ENCODE results near the gene DNAJB9. TPM values are rescaled to one million over a fixed set of nuclear protein-coding genes. Genes with fewer than 3 reads are reported as not detected.

The DNAJB9 gene
- total RNA-seq, 1 donor: 22.6 TPM

GRCh38 chr7:108565987-108566386, 3.7 kb upstream of the DNAJB9 start:
- DNase-seq (ENCODE audit: low read depth in 2 of 3, low spot score in 2 of 3): no peak

- DNase-seq (ENCODE audit: low read depth in 2 of 3, low spot score in 2 of 3): no peak
Measured at GRCh38 chr7:108568801-108569380, 783 bp upstream of the DNAJB9 start.

GRCh38 chr7:108570146-108570755, 577 bp downstream of the DNAJB9 start:
- peak; percentile 23 to 61 (median 44) for DNase-seq (ENCODE audit: low read depth in 2 of 3, low spot score in 2 of 3)

- no peak for DNase-seq (ENCODE audit: low read depth in 2 of 3, low spot score in 2 of 3)
Measured at GRCh38 chr7:108572480-108572879, 2.8 kb downstream of the DNAJB9 start.

GRCh38 chr7:108575156-108575555, 5.5 kb downstream of the DNAJB9 start:
- DNase-seq (ENCODE audit: low read depth in 2 of 3, low spot score in 2 of 3): no peak

GRCh38 chr7:108576116-108576515, 6.4 kb downstream of the DNAJB9 start:
- DNase-seq (ENCODE audit: low read depth in 2 of 3, low spot score in 2 of 3): no peak

- DNase-seq (ENCODE audit: low read depth in 2 of 3, low spot score in 2 of 3): no peak
Measured at GRCh38 chr7:108578937-108579336, 9.3 kb downstream of the DNAJB9 start.

- DNase-seq (ENCODE audit: low read depth in 2 of 3, low spot score in 2 of 3): no peak
Measured at GRCh38 chr7:108580298-108580697, 10.6 kb downstream of the DNAJB9 start.

- no peak for DNase-seq (ENCODE audit: low read depth in 2 of 3, low spot score in 2 of 3)
Measured at GRCh38 chr7:108581655-108582491, 12.2 kb downstream of the DNAJB9 start.

GRCh38 chr7:108584211-108584610, 14.5 kb downstream of the DNAJB9 start:
- DNase-seq (ENCODE audit: low read depth in 2 of 3, low spot score in 2 of 3): no peak

- no peak for DNase-seq (ENCODE audit: low read depth in 2 of 3, low spot score in 2 of 3)
Measured at GRCh38 chr7:108585843-108586242, 16.2 kb downstream of the DNAJB9 start.

- DNase-seq (ENCODE audit: low read depth in 2 of 3, low spot score in 2 of 3): no peak
Measured at GRCh38 chr7:108586274-108586710, 16.6 kb downstream of the DNAJB9 start.

GRCh38 chr7:108589199-108589598, 19.5 kb downstream of the DNAJB9 start:
- DNase-seq (ENCODE audit: low read depth in 2 of 3, low spot score in 2 of 3): no peak

GRCh38 chr7:108589874-108590273, 20.2 kb downstream of the DNAJB9 start:
- no peak for DNase-seq (ENCODE audit: low read depth in 2 of 3, low spot score in 2 of 3)

- no peak for DNase-seq (ENCODE audit: low read depth in 2 of 3, low spot score in 2 of 3)
Measured at GRCh38 chr7:108590606-108591005, 20.9 kb downstream of the DNAJB9 start.

- DNase-seq (ENCODE audit: low read depth in 2 of 3, low spot score in 2 of 3): no peak
Measured at GRCh38 chr7:108592646-108593201, 23.1 kb downstream of the DNAJB9 start.

- DNase-seq (ENCODE audit: low read depth in 2 of 3, low spot score in 2 of 3): no peak
Measured at GRCh38 chr7:108596560-108596959, 26.9 kb downstream of the DNAJB9 start.

GRCh38 chr7:108598153-108598552, 28.5 kb downstream of the DNAJB9 start:
- DNase-seq (ENCODE audit: low read depth in 2 of 3, low spot score in 2 of 3): no peak

- DNase-seq (ENCODE audit: low read depth in 2 of 3, low spot score in 2 of 3): no peak
Measured at GRCh38 chr7:108598914-108599580, 29.4 kb downstream of the DNAJB9 start.

- DNase-seq (ENCODE audit: low read depth in 2 of 3, low spot score in 2 of 3): no peak
Measured at GRCh38 chr7:108600399-108600798, 30.7 kb downstream of the DNAJB9 start.
